ENCODE data around the gene SLMAP.
"Not testable (repeated sequence)": the region's sequence is repeated elsewhere in the genome, so short reads cannot be mapped to it uniquely, and the experiment has no call there.

Gene SLMAP

DNA sequence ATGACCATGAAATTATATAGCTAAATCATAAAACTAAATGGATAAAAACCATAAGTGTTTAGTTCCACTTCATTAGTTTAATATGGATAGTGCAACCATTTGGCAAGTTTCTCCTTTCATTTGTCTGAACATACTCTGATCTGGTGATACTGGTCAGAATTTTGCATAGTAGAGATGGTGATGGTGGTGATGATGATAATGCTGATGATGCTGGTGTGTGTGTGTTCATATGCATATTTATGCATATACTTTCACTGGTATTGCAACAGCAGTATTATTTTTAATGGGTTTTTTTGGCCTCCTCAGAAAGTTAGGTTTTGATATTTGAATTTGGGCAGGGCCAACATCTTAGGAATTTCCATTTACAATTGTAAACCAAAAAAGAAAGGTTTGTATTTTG, 76.4 kb downstream of the SLMAP start:
- no peak for DNase-seq

DNA sequence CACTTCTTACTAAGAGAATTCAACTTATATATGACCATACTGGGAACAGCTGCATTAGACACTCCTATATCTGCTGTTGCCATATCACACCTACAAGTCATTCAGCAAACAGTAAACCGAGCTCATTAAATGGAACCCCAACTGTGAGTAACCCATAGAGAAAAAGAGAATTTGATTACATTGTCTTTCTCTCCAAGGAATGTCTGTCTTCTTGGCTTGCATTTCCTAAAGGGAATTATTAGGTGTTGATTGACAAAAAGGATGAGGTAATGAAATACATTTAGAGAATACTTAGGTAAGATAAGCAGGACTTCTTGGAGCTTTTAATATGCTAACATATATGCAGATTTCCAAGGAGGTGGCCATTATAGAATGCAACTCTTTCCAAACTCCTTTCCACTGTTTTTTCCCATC, 76.8 kb downstream of the SLMAP start:
- DNase-seq, result no peak

DNA sequence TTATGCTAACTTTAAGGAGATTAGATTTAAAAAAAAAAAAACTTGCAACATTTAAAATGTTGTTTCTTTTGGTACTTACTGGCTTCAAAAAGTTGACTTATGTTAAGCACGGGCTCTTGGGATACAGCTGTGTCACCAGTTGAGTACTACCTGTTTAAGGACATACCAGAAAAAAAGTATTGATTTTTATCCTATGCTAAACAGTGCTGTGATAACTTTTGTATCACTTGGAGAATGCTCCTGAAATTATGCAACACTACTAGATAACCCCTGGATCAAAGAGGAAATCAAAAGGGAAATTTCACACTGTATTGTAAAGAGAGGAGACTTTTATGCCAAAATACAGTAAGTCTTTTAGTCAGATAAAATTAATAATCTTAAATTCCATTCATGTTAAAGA, 77.7 kb downstream of the SLMAP start:
- DNase-seq, result no peak

DNA sequence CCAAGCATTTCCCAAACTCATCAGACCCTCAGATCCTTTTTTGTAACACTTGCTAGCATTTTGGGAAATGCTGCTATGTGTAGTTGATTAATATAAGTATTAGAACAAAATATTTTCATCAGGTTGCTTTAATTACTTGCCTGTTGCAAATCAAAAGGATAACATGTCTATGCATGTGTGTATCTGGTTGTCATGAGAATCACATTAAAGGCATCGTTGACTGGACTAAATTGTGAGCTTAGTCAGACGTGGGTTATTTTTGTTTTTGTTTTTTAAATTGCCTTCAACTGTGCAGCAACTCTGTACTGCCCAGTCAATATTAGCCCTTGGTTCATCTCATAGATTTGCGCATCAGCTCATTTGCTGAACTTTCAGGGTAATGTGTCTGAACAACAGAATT, 81.6 kb downstream of the SLMAP start:
- DNase-seq, result no peak

DNA sequence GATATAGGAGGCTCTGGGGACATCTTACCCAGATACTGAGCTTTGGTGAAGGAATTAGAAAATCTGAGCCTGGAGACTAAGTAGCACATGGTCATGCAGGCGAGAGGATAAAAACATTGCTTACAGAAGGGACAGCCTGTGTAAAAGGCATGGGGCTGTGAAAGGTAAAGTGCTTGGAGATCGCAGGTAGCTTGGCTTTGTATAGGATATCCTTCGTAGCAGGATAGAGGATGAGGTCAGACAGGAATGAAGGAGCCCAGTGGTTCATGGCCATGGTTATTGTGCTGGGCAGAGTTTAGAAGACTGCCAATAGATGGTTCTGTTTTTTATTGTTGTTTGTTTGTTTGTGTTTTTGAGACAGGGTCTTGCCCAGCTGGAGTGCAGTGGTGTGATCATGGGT, 82.5 kb downstream of the SLMAP start:
- no peak for DNase-seq

DNA sequence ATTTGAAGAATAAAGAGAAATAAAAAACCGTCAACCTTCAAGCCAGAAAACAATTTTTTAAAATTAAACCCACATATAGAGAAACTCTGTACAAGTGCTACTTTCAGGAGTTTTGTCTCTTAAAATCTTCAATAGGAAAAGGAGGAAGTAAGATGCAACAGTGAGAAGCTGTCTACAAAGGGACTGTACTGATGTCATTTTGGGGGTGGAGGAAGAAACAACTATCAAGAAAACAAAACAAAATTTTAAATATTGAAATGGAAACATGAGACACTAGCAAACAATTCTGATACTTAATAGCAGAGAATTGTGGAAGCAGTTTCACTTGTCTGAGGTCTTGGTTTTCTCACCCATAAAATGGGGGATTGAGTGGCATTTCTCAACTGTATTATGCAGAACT, 84.4 kb downstream of the SLMAP start:
- no peak for DNase-seq

DNA sequence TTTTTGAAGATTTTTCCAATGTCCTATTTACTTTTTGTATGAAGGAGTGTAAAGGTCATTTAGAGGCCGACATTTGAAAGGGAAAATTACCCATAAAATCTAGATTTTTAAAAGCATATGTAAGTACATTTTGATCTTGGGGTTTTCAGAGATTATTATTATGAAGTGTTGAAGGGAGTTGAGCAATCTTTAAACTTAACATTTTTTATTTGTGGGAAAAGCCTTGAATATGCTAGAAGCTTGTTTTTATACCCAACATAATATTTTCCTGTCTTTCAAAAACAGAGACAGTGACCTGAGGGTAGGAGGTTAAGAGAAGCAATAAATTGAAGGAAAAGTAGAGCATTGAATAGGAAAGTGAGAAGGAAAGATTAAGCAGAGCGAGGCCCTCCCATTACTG, 85.7 kb downstream of the SLMAP start:
- DNase-seq, result no peak

DNA sequence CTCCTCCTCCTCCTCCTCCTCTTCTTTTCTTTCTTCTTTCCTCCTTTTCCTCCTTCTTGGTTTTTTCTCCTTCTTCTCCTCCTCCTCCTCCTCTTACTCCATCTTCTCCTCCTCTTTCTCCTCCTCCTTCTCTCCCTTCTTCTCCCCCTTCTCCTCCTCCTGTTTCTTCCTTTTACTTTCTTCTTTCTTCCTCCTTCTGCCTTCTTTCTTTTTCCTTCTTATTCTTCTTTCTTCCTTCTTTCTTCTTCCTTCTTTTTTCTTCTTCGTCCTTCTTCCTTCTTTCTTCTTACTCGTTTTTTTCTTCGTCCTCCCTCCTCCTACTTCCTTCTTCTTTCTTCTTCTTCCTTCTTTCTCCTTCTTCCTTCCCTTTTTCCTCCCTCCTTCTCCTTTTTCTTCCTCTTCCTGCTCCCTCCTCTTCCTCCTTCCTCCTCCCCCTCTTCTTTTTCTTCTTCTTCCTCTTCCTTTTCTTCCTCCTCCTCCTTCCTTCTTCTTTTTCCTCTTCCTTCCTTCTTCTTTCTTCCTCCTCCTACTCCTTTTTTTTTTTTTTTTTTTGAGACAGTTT, 92.1 kb downstream of the SLMAP start:
- DNase-seq, result no peak

DNA sequence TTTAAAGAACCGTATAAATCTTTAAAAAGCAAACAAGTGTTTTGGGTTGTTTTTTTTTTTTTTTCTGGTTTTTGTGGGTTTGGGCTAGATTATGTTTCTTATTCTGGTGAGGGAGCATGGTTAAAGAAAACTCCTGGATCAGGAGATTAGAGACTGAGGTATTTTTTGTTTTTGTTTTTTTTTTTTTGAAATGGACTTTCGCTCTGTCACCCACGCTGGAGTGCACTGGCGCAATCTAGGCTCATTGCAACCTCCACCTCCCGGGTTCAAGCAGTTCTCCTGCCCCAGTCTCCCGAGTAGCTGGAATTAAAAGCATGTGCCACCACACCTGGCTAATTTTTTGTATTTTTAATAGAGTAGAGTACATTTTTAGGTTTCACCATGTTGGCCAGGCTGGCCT, 95.2 kb downstream of the SLMAP start:
- no peak for DNase-seq

DNA sequence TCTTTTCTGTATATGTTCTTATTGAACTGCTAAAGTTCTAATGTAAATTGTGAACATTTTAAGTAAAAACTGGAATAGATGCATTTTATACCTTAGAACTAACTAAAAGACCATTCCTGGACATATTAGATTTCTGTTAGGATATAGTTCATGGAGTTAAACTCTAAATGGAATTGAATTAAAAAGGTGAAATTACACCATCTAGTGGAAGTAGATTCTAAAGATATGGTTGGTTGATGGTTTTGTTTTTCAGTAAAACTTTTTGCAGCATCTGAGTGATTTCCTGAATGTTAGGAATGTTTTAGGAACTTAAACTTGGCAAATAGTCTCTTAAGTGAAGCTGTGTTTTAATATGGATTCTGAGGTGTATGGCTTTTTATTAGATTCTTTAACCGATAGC, 96.8 kb downstream of the SLMAP start:
- DNase-seq, result no peak

DNA sequence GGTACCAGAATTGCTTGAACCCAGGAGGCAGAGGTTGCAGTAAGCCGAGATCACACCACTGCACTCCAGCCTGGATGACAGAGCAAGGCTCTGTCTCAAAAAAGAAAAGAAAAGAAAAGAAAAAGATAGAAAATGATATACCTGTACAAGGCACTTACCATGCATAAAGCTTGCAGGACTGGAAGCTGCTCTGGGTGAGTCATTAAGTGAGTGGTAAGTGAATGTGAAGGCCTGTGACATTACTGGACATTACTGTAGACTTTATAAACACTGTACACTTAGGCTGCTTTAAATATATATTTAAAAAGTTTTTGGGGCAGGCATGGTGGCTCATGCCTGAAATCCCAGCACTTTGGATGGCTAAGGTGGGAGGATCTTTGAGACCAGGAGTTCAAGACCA, 99.2 kb downstream of the SLMAP start:
- no peak for DNase-seq

DNA sequence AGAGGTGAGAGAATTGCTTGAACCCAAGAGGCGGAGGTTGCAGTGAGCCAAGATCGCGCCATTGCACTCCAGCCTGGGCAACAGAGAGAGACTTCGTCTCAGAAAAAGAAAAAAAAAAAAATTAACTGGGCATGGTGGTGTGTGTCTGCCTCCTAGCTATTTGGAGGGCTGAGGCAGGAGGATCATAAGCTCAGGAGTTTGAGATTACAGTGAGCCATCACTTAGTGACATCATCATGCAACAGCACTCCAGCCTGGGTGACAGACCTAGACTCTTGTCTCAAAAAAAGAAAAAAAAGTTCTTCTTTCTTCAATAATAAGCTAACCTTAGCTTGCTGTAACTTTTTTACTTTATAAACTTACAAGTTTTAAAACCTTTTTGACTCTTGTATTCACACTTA, 99.8 kb downstream of the SLMAP start:
- DNase-seq, result no peak

DNA sequence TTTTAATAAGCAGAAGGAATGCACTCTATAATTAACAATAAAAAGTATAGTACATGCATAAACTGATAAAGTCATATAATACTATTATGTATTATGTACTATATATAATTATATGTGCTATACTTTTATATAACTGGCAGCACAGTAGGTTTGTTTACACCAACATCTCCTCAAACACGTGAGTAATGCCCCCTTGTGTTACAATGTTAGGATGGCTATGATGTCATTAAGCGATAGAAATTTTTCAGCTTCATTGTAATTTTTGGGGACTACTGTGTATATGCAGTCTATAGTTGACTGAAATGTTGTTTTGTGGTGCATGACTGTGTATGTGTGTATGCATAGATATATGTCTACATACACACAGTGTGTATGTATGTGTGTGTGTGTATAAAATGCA, 100.6 kb downstream of the SLMAP start:
- DNase-seq, result no peak

DNA sequence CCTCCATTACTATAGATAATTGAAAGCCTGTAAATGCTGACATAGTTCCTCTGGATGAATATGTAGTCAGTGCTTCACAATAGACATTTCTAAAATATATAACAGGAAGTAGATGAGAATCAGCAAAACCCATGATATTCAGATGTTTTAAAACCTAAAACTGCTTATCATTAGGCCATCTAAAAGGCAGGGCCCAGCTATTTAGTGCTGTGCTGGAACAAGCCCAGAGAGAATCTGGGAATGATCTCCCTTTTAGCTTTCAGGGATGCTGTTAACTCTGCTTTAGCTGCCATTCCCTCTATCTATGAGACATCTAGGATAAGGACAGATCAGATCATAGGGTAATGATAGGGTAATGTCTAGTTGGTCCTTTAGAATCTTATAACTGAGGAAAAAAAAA, 106.8 kb downstream of the SLMAP start:
- DNase-seq, result no peak

DNA sequence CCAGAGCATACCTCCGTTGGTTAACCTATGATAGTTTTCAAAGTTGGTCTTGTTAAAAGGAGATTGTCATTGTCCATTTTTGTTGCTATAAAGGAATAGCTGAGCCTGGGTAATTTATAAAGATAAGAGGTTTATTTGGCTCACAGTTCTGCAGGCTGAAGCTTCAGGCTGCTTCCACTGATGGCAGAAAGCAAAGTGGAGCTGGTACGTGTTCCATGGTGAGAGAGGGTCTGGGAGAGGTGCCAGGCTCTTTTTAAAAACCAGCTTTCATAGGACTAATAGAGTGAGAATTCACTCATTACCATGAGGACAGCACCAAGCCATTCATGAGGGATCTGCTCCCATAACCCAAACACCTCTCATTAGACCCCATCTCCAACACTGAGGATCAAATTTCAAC, 107.3 kb downstream of the SLMAP start:
- DNase-seq, result no peak

DNA sequence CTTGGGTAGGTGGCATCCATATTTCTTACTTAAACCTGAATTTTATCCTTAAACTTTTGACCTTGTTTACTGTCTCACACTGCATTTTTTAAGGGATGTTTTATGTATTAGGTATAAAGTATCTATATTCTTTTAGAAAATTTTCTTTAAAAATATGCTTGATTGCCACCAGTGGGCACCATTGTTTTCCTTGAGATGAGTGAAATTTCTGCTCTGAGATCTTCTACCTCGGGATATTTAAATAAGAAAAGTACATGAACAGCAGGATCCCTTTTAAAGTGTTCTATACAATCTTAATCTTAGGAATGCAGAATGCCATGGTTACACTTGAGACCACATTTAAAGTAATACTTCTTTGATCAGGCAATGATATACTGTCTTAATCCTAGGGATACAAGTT, 108.7 kb downstream of the SLMAP start:
- no peak for DNase-seq

DNA sequence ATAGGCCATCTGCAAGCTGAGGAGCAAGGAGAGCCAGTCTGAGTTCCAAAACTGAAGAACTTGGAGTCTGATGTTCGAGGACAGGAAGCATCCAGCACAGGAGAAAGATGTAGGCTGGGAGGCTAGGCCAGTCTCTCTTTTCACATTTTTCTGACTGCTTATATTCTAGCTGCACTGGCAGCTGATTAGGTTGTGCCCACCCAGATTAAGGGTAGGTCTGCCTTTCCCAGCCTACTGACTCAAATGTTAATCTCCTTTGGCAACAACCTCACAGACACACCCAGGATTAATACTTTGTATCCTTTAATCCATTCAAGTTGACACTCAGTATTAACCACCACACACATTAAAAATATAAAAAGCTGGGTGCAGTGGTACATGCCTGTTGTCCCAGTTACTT, 113.0 kb downstream of the SLMAP start:
- DNase-seq, result not testable (repeated sequence)

DNA sequence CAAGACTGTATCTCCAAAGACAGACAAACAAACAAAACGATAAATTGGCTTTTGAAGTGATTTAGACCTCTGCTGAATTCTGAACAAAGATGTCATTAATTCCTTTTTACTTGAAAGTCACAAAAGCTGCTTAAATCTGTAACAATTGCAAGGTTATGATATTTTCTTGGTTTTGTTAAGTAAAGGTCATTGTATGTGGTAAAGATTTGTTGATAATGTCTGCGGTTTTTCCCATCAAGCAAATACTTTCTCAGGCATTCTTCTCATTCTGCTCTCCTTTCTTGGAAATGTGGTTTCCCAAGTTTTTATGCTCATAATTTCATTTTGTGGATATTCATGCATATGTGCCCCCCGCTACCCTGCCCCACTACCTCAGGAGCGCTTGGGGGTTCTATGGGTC, 116.5 kb downstream of the SLMAP start:
- DNase-seq, result no peak

DNA sequence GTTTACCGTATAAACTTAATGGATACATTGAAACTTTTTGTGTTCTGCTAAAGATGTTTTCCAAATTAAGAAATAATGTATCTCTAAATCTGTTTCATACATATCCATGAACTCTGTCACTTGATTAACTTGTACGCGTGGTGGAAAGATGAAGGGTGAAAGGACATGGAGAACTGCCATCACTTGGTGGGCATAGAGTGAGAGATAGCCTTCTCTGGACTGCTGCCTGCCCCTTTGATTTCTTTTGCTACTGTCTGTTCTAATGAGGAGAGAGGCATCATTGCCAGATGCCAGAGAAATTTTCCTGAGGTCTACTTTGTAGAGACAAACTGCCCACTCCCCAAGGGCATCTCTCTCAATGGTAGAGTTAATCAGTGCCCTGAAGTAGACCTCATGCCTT, 120.5 kb downstream of the SLMAP start:
- DNase-seq, result no peak

DNA sequence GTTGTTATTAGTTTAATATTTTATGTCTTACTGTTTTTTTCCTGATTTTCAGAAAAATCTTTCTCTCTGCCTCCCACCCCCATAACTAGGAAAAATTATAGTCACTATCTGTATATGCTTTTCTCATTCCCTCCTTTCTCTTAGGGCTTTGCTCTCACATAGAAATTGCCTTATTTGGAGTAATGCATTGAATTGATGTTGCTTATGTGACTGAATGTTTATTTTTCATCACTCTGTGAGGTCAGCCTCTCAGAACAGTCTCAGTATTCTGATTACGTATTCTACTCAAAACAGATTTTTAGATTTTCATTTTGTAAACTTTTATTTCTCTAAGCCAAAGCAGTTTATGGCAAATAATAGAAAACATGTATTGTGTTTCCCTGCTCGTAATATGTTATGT, 121.0 kb downstream of the SLMAP start:
- DNase-seq, result no peak

DNA sequence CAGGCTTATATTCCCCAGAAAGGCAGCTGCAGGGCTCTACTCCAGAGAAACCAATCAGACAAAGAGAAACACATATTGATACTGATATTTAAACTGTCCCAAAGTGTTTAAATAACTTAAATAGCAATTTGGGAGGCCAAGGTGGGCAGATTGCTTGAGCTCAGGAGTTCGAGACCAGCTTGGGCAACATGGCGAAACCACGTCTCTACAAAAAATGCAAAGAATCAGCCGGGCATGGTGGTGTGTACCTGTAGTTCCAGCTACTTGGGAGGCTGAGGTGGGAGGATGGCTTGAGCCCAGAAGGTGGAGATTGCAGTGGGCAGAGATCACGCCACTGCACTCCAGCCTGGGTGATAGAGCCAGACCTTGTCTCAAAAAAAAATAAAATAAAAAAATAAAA, 128.3 kb downstream of the SLMAP start:
- not testable (repeated sequence) for DNase-seq

DNA sequence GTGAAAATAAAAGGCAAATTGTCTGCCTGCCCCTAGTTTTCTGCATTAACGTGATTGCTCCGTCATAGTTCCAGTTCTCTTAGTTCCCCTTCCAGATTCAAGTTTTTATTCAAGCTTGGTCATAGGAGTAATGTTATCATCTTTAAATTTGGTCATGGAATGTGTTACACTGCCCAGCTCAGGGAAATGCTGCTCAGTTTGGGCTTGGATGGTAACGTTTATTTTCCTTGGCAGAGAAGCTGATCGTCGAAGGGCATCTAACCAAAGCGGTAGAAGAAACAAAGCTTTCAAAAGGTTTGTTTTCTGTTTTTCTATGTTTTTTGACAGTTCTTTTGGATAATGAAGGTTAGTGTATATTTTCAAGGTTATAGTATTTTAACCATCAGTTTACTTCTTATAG, 133.7 kb downstream of the SLMAP start:
- DNase-seq, result no peak

DNA sequence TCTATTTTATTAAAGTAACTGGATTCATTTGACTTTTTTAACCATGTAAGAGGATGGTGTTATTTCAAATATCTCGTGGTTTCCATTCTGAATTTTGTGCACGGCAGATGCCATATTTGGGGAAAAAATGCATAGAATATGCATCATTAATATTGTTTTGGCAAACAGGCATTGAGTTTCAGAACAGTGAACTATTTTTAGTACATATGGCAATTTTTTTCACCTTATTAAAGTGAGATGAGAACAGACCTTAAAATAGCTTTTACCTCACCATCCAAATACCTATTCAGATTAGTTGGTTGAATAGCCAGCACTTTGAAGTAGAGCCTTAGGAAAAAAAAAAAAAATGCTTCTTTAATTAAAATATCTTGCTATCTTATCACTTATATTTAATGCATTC, 134.8 kb downstream of the SLMAP start:
- no peak for DNase-seq

DNA sequence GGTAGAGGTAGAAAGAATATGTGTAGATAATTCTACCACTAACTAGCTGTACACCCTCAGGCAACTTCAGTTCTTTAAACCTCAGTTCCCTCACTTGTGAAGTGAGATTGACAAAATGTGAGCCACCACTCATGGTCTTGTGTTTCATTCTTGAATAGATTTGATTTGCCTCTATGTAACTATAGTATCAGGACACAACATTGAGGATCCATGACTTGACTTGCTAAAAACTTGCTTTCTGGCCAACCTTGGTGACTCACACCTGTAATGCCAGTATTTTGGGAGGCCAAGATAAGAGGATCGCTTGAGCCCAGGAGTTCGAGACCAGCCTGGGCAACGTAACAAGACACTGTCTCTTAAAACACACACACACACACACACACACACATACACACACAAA, 136.3 kb downstream of the SLMAP start:
- DNase-seq, result no peak

DNA sequence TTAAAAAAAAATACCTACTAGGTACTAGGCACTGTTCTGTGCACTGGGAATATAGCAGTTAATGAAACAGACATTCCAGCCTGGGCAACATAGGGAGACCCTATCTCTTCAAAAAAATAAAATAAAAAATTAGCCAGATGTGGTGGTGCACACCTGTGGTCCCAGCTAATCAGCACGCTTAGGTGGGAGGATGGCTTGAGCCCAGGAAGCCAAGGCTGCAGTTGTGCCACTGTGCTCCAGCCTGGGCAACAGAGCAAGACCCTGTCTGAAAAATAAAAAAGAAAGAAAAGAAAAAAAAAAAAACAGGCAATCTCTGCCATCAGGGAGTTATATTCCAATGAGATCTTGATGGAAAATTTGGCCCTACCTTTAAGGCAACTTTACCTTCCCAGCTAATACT, 137.0 kb downstream of the SLMAP start:
- DNase-seq, result no peak

DNA sequence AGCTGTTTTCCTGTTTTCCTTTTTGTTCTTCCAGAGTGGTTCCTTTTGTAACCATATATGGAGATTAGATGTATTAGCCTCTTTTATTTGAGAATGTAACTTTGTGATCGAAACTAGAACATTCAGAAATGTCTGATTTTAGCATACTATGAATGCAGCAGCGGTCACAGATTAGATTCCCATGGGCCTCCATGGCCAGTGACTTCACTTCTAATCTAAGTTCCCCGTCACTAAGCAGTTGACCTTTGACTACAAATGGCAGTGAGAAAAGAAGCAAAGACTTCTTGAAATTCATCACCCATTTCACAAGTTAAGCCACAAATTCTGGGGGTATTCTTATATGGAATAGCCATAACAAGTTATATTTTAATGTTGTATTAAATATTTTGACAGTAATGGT, 137.6 kb downstream of the SLMAP start:
- no peak for DNase-seq

Measured in SIG-M5 (cell line).